ENCODE data around the gene CARD11.

GRCh38 chr7:3009086-3009485 lies 34.6 kb downstream of the CARD11 start:
- TF ChIP-seq CTCF (conservative IDR thresholded peaks at IDR 0.05 in 1 of 2, IDR thresholded peaks at IDR 0.05 in 1 of 2; ENCODE audit: extremely low read depth in 1 of 2, insufficient read depth in 1 of 2, low read depth in 1 of 2, low read length in 2 of 2), result no peak
- TF ChIP-seq EZH2 (IDR thresholded peaks at IDR 0.05; ENCODE audit: borderline replicate concordance, low read length), result no peak
